Umbilical cord (tissue), 2 donors: ENCODE results near the gene PRKAR1A. TPM values are rescaled to one million over a fixed set of nuclear protein-coding genes. Genes with fewer than 3 reads are reported as not detected.

Experiments used
- DNase-seq: peaks from one replicate; pipeline ENCODE4 v3.0.0-alpha.2; 2015; ENCODE audit warnings: low spot score
- total RNA-seq: library from RNA; depleted of rRNA; stranded (reverse); fragments of >200 nt; gene quantifications from one replicate; pipeline ENCODE4 v1.2.3, GENCODE V29; 2014; ENCODE audit warnings: low replicate concordance; ENCODE audit not compliant: insufficient read depth

PRKAR1A gene
- total RNA-seq, 1 donor from 2014 or later = 274 TPM

DNA sequence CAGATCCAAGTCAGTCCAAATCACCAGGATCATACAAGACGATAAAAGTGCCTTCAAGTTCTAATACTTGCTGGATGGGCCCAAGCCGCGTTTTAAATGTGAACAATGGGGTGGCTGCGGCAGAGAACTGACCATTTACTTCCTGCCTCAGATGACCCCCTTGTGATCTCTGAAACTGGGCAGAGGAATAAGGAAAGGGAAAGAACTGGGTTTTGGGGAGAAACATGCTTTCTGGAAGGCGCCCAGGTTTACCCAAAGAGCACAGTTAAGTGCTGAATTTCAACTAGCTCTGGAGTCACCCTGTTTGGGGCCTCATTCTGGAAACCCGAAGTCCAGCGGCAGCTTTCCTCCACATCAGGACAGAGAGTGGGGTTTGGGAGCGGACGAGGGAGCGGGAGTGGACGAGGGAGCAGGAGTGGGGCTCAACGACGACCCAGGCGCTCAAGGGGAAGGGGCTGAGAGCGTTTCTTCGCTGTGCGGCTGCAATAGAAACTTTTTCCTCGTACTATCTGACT, 87.4 kb downstream of the PRKAR1A start:
- no peak for DNase-seq

DNA sequence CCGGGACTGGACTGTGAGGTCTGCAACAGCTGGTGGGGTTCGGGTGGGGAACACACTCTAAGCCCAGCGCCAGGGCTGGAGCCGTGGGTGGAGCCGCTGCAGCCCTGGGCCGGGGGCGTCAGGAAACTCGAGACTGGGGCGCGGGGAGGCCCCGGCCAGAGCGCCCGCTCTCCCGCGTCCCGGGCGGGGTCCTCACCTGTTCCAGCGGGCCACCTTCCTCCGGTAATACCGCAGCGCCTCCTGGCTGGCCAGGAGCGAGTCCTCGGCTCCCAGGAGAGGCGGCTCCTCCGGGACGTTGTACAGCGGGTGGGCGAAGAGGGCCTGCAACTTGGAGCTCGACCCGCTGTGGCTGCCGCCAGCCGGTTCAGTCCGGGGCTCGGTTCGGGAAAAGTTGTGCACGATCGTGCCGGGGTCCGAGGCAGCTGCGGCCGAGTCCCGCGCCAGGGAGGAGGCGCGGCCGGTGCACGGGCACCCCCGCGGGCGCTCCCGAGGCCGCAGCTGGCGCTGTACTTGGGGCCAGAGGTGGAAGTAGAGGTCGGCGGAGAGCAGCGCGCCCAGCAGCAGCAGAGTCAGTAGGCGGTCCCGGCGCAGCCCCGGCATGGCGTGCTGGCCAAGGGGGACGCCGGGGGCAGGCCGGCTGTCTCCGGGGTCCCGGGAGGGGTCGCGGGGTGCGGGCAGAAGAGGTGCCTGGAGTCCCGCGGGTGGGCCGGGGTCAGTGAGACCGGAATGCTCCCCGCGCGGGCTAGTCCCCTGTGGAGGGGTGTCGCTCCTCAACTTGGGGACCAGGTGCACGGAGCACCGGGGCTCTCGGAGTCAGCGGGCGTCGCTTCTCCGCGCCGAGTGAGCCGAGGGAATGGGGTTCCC, 88.1 kb downstream of the PRKAR1A start:
- no peak for DNase-seq

Other genes with a start within 250 kb of the PRKAR1A start
- 1.7 TPM for gene SLC16A6, start 221.3 kb upstream of the PRKAR1A start, total RNA-seq
- gene ARSG, start 220.9 kb upstream of the PRKAR1A start, total RNA-seq = 5.5 TPM
- 74.4 TPM for gene WIPI1, start 54.9 kb upstream of the PRKAR1A start, total RNA-seq
- gene FAM20A, start 88.9 kb downstream of the PRKAR1A start, total RNA-seq = 10.8 TPM